HepG2 (cell line): Measurements from ENCODE around the gene S100A13. TPM values are rescaled to one million over a fixed set of nuclear protein-coding genes. Genes with fewer than 3 reads are reported as not detected.

Experiments
- CBFB ChIP-seq: sonication (generic); formaldehyde crosslinking; IDR thresholded peaks from 2 replicates; pipeline ENCODE4 v1.4.0; 2020; ENCODE audit warnings: missing genetic modification reagents
- CENPT ChIP-seq: sonication (generic); formaldehyde crosslinking; IDR thresholded peaks from 2 replicates; pipeline ENCODE4 v1.8.0; 2022; ENCODE audit warnings: low read depth, mild to moderate bottlenecking, moderate library complexity, missing genetic modification reagents
- ETV5 ChIP-seq: IDR thresholded peaks from 2 replicates; pipeline ENCODE4 v1.6.1; 2018; ENCODE audit warnings: missing biosample characterization, missing genetic modification reagents, inconsistent platforms, borderline replicate concordance
- GABPB1 ChIP-seq: IDR thresholded peaks from 2 replicates; pipeline ENCODE4 v1.6.1; 2016; ENCODE audit warnings: mild to moderate bottlenecking, missing genetic modification reagents, moderate library complexity, missing compliant biosample characterization
- HMGA1 ChIP-seq: sonication (generic); formaldehyde crosslinking; conservative IDR thresholded peaks from 2 replicates; pipeline ENCODE4 v1.4.0; 2020; ENCODE audit warnings: missing genetic modification reagents
- HOXA7 ChIP-seq: sonication (generic); formaldehyde crosslinking; IDR thresholded peaks from 2 replicates; pipeline ENCODE4 v1.8.1; 2022; ENCODE audit warnings: mild to moderate bottlenecking, missing genetic modification reagents, moderate library complexity
- MAFF ChIP-seq: IDR thresholded peaks from 2 replicates; pipeline ENCODE4 v1.6.1; 2011; ENCODE audit warnings: low read depth, low read length, improper control_type of control experiment
- NFE2L2 ChIP-seq: fragments of 150-350 bp; IDR thresholded peaks from 2 replicates; pipeline ENCODE4 v1.6.1; 2014; ENCODE audit warnings: low read length
- PHB2 ChIP-seq: fragments of 450-650 bp; IDR thresholded peaks from 2 replicates; pipeline ENCODE4 v1.6.1; 2018; ENCODE audit not compliant: partially characterized antibody
- RNF2 ChIP-seq: fragments of 450-650 bp; conservative IDR thresholded peaks from 2 replicates; pipeline ENCODE4 v1.6.1; 2016; ENCODE audit warnings: low read depth
- SP2 ChIP-seq: sonication (generic); formaldehyde crosslinking; IDR thresholded peaks from 2 replicates; pipeline ENCODE4 v1.5.1; 2020; ENCODE audit warnings: mild to moderate bottlenecking, missing genetic modification reagents
- TCF7 ChIP-seq: sonication (generic); IDR thresholded peaks from 2 replicates; pipeline ENCODE4 v1.6.1; 2016; ENCODE audit warnings: antibody characterized with exemption, low read depth
- ZKSCAN5 ChIP-seq: sonication (generic); formaldehyde crosslinking; IDR thresholded peaks from 2 replicates; pipeline ENCODE4 v1.5.1; 2020; ENCODE audit warnings: mild to moderate bottlenecking, missing genetic modification reagents
- ZNF160 ChIP-seq: sonication (generic); formaldehyde crosslinking; IDR thresholded peaks from 2 replicates; pipeline ENCODE4 v1.8.0; 2022; ENCODE audit warnings: mild to moderate bottlenecking, inconsistent platforms, missing genetic modification reagents
- ZNF280B ChIP-seq: sonication (generic); formaldehyde crosslinking; IDR thresholded peaks from 2 replicates; pipeline ENCODE4 v1.5.0; 2020; ENCODE audit warnings: missing genetic modification reagents, mild to moderate bottlenecking, borderline replicate concordance
- ZNF282 ChIP-seq: fragments of 450-650 bp; IDR thresholded peaks from 2 replicates; pipeline ENCODE4 v1.6.1; 2018; ENCODE audit not compliant: partially characterized antibody
- ZNF350 ChIP-seq: sonication (generic); formaldehyde crosslinking; IDR thresholded peaks from 2 replicates; pipeline ENCODE4 v1.4.0; 2020; ENCODE audit warnings: mild to moderate bottlenecking, low read depth, missing genetic modification reagents, borderline replicate concordance
- ZNF484 ChIP-seq: sonication (generic); formaldehyde crosslinking; IDR thresholded peaks from 2 replicates; pipeline ENCODE4 v1.5.1; 2020; ENCODE audit warnings: mild to moderate bottlenecking, low read depth, missing genetic modification reagents, borderline replicate concordance
- ZSCAN30 ChIP-seq: sonication (generic); formaldehyde crosslinking; IDR thresholded peaks from 2 replicates; pipeline ENCODE4 v1.5.0; 2020; ENCODE audit warnings: mild to moderate bottlenecking, missing genetic modification reagents
- ZZZ3 ChIP-seq: sonication (generic); formaldehyde crosslinking; IDR thresholded peaks from 2 replicates; pipeline ENCODE4 v1.4.0; 2020; ENCODE audit warnings: missing genetic modification reagents, mild to moderate bottlenecking, borderline replicate concordance
- polyA plus RNA-seq, 8 experiments: library from polyadenylated mRNA; depleted of rRNA in 3 of 8; stranded (reverse) in 7 of 8; unstranded in 1 of 8; fragments of >200 nt; fragmentation: Illumina TruSeq in 4 of 8; extraction: Trizol in 4 of 8; gene quantifications; 2 replicates each; pipeline versions ENCODE4 v1.2.1 to v1.2.3, GENCODE V29; 2011 to 2016; ENCODE audit warnings: low read depth in 4 of 8, missing spikeins in 1 of 8, mixed read lengths in 1 of 8; ENCODE audit not compliant: insufficient read depth in 1 of 8
- total RNA-seq, 5 experiments: library from RNA; depleted of rRNA; stranded (reverse); fragments of >200 nt; fragmentation: Illumina TruSeq; extraction: Trizol; gene quantifications; 2 replicates each; pipeline ENCODE4 v1.2.3, GENCODE V29; 2016; ENCODE audit warnings: low read depth in 1 of 5
- TF ChIP-seq, protein P1 (sequence below): IDR thresholded peaks from 2 replicates; pipeline ENCODE4 v1.6.1; 2016; ENCODE audit warnings: missing compliant biosample characterization, missing genetic modification reagents, borderline replicate concordance
- TF ChIP-seq, protein P2 (sequence below): sonication (generic); formaldehyde crosslinking; IDR thresholded peaks from 2 replicates; pipeline ENCODE4 v1.4.0; 2020; ENCODE audit warnings: missing genetic modification reagents

Gene S100A13
- total and polyA plus RNA-seq, 2 of the 13 experiments (the other 11 are each of a cell fraction or from before 2014, with no cell fraction given) = 89.5 to 172 TPM

DNA sequence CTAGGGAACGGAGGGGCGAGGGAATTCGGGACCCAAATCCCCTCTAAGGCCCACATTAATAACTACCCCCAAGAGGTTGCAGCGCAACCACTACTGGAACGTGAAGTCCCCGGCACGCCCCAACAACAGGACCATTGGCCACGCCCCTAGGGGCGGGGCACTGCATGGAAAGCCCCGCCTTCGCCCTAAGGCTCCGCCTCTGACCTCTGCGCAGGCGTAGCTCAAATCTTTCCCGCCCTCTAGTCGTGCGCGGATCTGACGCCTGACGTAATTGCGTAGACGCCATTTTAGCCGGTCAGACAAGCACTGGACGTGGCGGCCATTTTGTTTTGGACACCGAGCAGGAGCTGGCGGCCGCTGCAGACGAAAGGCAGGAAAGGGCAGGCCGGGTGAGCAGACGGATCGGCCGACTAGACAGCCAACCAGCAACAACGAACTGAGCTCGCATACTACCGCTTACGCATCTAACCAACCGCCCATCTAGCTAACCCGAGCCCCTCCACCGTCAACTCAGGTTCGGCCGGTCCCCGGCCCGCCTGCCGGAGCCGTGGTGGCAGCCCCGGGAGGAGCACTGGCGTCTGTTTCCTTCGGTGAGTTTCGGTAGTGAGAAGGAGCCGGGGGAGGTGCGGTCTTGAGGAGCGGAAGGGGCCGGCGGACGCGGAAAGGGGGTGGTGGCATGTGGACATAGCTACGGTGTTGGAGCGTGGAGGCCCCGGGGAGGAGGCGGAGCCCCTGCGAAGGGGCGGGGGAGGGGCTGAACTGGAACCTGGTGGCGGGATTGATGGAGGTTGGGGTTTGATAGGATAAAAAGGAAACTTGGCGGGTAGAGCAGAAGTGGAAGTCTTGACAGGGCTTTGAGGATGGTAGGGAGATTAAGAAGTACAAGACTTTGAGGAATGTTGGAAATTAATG, 6.7 kb upstream of the S100A13 start, which contains the start of gene CHTOP (continued):
- TF ChIP-seq ZNF484 (CRISPR knock-in tag) = no peak
- TF ChIP-seq ETV5 (CRISPR knock-in tag) = peak; percentile 22; the same call in 1 of the 2 replicates
- TF ChIP-seq CENPT = no peak
- TF ChIP-seq HMGA1 = no peak
- no peak for TF ChIP-seq ZNF282
- TF ChIP-seq MAFF = no peak
- no peak for TF ChIP-seq RNF2
- no peak for TF ChIP-seq HOXA7 (CRISPR knock-in tag)
- no peak for TF ChIP-seq TCF7
- TF ChIP-seq ZSCAN30 (CRISPR knock-in tag) = no peak
- TF ChIP-seq ZNF160 (CRISPR knock-in tag) = no peak
- no peak for TF ChIP-seq PHB2
- TF ChIP-seq CBFB (CRISPR knock-in tag) = no peak
- TF ChIP-seq, protein P1, sequence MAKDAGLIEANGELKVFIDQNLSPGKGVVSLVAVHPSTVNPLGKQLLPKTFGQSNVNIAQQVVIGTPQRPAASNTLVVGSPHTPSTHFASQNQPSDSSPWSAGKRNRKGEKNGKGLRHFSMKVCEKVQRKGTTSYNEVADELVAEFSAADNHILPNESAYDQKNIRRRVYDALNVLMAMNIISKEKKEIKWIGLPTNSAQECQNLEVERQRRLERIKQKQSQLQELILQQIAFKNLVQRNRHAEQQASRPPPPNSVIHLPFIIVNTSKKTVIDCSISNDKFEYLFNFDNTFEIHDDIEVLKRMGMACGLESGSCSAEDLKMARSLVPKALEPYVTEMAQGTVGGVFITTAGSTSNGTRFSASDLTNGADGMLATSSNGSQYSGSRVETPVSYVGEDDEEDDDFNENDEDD (CRISPR knock-in tag) = peak; percentile 95
- TF ChIP-seq SP2 (CRISPR knock-in tag) = peak; percentile 36; the same call in 1 of the 2 replicates
- peak; percentile 87 for TF ChIP-seq GABPB1 (CRISPR knock-in tag)
- 0 out of 2 replicates have a peak, but pooled peaks have one; percentile 28 for TF ChIP-seq ZZZ3 (CRISPR knock-in tag)
- TF ChIP-seq, protein P2, sequence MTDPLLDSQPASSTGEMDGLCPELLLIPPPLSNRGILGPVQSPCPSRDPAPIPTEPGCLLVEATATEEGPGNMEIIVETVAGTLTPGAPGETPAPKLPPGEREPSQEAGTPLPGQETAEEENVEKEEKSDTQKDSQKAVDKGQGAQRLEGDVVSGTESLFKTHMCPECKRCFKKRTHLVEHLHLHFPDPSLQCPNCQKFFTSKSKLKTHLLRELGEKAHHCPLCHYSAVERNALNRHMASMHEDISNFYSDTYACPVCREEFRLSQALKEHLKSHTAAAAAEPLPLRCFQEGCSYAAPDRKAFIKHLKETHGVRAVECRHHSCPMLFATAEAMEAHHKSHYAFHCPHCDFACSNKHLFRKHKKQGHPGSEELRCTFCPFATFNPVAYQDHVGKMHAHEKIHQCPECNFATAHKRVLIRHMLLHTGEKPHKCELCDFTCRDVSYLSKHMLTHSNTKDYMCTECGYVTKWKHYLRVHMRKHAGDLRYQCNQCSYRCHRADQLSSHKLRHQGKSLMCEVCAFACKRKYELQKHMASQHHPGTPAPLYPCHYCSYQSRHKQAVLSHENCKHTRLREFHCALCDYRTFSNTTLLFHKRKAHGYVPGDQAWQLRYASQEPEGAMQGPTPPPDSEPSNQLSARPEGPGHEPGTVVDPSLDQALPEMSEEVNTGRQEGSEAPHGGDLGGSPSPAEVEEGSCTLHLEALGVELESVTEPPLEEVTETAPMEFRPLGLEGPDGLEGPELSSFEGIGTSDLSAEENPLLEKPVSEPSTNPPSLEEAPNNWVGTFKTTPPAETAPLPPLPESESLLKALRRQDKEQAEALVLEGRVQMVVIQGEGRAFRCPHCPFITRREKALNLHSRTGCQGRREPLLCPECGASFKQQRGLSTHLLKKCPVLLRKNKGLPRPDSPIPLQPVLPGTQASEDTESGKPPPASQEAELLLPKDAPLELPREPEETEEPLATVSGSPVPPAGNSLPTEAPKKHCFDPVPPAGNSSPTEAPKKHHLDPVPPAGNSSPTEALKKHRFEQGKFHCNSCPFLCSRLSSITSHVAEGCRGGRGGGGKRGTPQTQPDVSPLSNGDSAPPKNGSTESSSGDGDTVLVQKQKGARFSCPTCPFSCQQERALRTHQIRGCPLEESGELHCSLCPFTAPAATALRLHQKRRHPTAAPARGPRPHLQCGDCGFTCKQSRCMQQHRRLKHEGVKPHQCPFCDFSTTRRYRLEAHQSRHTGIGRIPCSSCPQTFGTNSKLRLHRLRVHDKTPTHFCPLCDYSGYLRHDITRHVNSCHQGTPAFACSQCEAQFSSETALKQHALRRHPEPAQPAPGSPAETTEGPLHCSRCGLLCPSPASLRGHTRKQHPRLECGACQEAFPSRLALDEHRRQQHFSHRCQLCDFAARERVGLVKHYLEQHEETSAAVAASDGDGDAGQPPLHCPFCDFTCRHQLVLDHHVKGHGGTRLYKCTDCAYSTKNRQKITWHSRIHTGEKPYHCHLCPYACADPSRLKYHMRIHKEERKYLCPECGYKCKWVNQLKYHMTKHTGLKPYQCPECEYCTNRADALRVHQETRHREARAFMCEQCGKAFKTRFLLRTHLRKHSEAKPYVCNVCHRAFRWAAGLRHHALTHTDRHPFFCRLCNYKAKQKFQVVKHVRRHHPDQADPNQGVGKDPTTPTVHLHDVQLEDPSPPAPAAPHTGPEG = no peak
- TF ChIP-seq NFE2L2 = no peak
- no peak for TF ChIP-seq ZKSCAN5 (CRISPR knock-in tag)
- TF ChIP-seq ZNF280B (CRISPR knock-in tag) = peak; percentile 92; the same call in 1 of the 2 replicates
- TF ChIP-seq ZNF350 (CRISPR knock-in tag) = peak; percentile 96
